Measurements from ENCODE around the gene POLE3. TPM values are rescaled to one million over a fixed set of nuclear protein-coding genes. Genes with fewer than 3 reads are reported as not detected.
"Not testable (repeated sequence)": the region's sequence is repeated elsewhere in the genome, so short reads cannot be mapped to it uniquely, and the experiment has no call there.

POLE3 gene, protein sequence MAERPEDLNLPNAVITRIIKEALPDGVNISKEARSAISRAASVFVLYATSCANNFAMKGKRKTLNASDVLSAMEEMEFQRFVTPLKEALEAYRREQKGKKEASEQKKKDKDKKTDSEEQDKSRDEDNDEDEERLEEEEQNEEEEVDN
- total RNA-seq, result 34.8 TPM
- polyA plus RNA-seq, result 50.4 TPM

DNA sequence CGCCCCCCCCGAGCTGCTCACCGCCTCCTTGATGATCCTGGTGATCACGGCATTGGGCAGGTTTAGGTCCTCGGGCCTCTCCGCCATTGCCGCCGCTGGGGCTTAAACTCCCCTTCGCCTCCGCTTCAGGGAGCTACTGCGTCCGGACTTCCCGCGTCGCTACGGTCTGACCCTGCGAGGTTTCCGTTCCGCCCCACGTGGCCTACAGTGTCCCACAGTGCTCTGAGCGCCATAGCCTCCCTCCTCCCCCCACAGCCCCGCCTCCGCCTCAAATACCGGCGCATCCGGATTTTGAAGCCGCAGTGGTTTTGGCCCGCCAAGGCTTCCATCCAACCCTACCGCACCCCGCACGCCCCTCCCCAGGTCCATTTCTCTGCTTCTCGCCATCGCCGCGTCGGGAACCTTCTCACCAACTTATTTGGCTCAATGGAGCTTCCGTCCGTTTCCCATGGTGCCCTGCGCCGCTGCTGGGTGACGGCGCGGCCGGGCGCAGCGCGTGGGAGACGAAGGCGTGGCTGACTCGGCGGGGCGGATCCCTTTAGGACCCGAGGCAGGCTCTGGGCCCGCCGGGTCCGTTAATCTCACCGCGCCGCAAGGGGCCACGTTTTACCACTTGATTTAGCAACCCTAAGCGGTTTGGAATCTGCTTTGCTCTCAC is at the start of gene POLE3, which contains the start of gene C9orf43:
POLE3 (minus strand) TSS at position 469 of the 658 bp plus-strand sequence; CDS start at position 87, 382 bp downstream.
C9orf43 (plus strand) TSS at position 541 of the 658 bp plus-strand sequence. CDS start 2,747 bp downstream, outside the sequence.
- Histone ChIP-seq H3K4me1 (ENCODE audit: insufficient read depth) (no peaks in the 10 kb centered on the region), H3K36me3 (ENCODE audit: insufficient read depth) (no peaks in the 10 kb centered on the region), H3K27ac (ENCODE audit: low read depth) (peak within 1 kb of the TSS; percentile 95), H3K4me3 (ENCODE audit: low read depth, low read length) (peak within 1 kb of the TSS; percentile 79)
- under 1% methylated on average over 61 of the region's 61 CpGs for WGBS
- peak; percentile 89 for DNase-seq (ENCODE audit: extremely low spot score)

DNA sequence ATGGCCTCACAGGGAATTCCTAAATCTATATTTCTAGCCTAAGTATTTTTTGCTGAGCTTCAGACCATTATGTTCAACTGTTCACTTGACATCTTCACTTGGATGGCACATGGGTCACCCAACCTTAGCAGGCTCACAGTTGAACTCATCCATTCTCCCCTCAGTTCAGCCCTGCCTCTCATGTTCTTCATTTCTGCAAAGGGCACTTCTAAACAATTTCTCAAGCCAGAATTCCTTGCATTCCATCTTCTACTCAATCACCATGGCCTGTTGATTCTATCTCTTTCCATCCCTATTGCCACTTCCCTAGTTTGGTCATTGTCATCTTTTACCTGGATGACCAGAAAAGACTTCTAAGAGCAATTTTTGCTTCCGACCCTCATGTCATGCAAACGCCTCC is 45.8 kb upstream of the POLE3 start:
- Histone ChIP-seq H3K4me3 (ENCODE audit: low read depth, low read length) (no peak overlapping the region), H3K36me3 (ENCODE audit: insufficient read depth) (no peaks in the 10 kb centered on the region), H3K4me1 (ENCODE audit: insufficient read depth) (no peaks in the 10 kb centered on the region), H3K27ac (ENCODE audit: low read depth) (no peak overlapping the region)
- WGBS, result 95% methylated on average over 2 of the region's 2 CpGs
- no peak for DNase-seq (ENCODE audit: extremely low spot score)

DNA sequence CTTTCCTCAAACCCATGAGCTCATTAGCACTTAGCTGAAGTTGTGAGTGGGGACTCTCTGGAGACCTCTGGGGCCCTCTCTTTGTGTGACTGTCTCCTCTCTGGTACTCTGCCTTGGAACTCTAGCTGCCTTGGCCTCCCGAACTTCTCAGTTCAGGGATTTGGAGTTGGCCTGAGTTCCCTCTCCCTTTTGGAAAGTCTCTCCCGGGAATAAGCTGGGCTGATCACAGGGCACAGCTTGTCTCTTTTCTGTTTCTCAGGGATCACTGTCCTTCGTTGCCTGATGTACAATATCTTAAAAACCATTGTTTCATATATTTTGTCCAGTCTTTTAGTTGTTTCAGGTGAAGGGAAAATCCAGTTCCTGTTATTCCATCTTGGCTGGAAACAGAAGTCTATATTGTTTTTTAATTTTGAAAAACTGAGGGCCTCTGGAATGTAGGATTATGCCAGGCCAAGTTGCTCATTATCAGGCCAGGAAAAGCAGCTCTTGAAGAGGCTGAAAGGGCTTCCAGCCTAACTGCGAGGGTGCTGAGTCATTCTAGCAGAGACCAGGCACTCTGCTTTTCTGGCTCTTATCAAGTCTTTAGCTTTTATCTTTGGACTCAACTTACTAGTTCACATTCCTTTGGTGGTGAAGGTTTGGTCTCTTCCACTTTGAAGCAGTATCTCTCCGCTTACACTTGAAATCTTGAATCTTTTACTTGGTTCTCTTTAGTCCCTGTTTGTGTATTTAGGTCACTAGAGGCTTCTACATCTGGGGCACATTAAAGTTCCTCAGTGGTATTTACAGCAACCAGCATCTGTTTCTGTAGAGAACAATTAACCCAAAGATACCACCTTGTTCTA is 44.7 kb upstream of the POLE3 start:
- Histone ChIP-seq H3K36me3 (ENCODE audit: insufficient read depth) (no peaks in the 10 kb centered on the region), H3K4me1 (ENCODE audit: insufficient read depth) (no peaks in the 10 kb centered on the region), H3K4me3 (ENCODE audit: low read depth, low read length) (no peak overlapping the region), H3K27ac (ENCODE audit: low read depth) (peak overlapping the region; percentile 83)
- DNase-seq (ENCODE audit: extremely low spot score), result no peak
- 18% methylated on average over 5 of the region's 5 CpGs for WGBS

DNA sequence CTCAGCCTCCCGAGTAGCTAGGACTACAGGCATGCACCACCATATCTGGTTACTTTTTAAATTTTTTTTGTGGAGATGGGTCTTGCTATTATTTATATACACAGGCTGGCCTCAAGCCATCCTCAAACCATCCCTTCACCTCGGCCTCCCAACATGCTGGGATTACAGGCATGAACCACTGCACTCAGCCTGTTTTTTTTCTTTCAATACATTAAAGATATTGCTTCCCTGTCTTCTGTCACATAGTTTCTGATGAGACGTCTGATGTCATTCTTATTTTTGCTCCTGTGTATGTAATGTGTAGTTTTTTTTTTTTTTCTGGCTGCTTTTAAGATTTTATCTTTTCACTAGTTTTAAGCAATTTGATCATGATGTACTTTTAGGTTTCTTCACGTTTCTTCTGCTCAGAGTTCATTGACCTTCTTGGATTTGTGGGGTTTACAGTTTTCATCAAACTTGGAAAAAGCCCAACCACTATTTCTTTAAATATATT is 41.7 kb upstream of the POLE3 start:
- H3K4me1 ChIP-seq (ENCODE audit: insufficient read depth), result no peaks in the 10 kb centered on the region
- no peak for DNase-seq (ENCODE audit: extremely low spot score)
- WGBS, result 59% methylated on average over 4 of the region's 4 CpGs
- no peak overlapping the region for H3K27ac ChIP-seq (ENCODE audit: low read depth)
- H3K4me3 ChIP-seq (ENCODE audit: low read depth, low read length), result no peak overlapping the region
- no peaks in the 10 kb centered on the region for H3K36me3 ChIP-seq (ENCODE audit: insufficient read depth)

DNA sequence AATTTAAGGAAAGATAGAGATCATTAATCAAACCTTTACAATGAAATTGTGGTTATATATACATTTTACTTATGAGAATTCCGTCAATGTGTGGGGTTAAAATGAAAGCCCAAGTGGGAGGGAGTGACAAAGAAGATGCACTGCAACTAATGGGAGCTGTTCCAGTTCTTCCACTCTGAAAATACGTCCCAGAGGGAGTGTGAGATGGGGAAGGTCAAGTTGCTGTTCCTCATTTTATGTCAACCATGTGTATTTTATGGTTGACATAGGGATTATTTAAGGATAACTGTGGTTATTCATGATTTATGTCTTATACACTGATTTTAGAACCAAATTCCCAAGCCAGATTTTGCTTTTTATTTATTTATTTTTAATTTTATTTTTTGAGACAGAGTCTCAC is 38.9 kb upstream of the POLE3 start:
- H3K4me1 ChIP-seq (ENCODE audit: insufficient read depth), result no peaks in the 10 kb centered on the region

DNA sequence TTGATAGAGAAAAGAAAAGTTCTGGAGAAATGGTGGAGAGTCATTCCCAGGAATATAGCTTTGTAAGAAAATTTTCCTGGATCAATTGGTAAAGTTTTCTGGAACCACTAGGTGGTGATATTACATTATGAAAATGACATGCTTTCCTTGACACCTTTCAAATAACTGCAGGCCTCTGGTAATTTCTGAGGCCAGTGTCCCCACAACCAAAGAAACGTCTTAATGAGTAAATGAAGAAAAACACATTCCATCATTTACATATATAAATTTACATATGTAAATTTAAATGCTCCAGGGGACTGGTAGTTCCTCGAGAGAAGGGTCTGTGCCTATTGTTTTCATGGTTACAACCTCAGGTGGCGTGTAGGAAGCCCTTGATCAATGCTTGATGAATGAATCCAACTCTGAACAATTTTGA is 35.9 kb upstream of the POLE3 start:
- WGBS, result 63% methylated on average over 3 of the region's 3 CpGs
- Histone ChIP-seq H3K4me1 (ENCODE audit: insufficient read depth) (no peaks in the 10 kb centered on the region), H3K4me3 (ENCODE audit: low read depth, low read length) (no peak overlapping the region), H3K36me3 (ENCODE audit: insufficient read depth) (no peaks in the 10 kb centered on the region), H3K27ac (ENCODE audit: low read depth) (no peak overlapping the region)
- DNase-seq (ENCODE audit: extremely low spot score), result no peak

More for the DNA sequence above, 38.9 kb upstream of the POLE3 start:
- H3K27ac ChIP-seq (ENCODE audit: low read depth), result no peak overlapping the region
- no peak overlapping the region for H3K4me3 ChIP-seq (ENCODE audit: low read depth, low read length)
- no peak for DNase-seq (ENCODE audit: extremely low spot score)
- H3K36me3 ChIP-seq (ENCODE audit: insufficient read depth), result no peaks in the 10 kb centered on the region
- WGBS, result 38% methylated on average over 2 of the region's 2 CpGs

DNA sequence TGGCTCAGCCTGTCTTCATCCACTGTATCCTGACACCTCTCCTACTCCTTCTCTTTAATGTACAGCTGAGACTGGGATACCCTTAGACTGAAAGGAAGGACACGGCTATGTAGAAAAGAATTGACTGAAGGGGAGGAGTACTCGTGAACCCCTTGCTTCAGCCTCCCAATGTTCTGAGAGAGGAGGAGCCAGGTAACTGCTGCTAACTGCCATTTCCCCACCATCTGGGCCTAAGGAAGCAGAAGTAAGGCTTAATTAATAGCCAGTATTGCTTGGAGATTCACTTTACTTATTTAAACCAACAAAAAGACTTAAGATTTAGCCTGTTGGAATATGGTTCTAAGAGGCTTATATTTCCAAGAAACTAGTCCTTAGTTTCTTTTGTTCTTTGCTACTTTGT is 34.3 kb upstream of the POLE3 start:
- DNase-seq (ENCODE audit: extremely low spot score), result no peak
- Histone ChIP-seq H3K27ac (ENCODE audit: low read depth) (no peak overlapping the region), H3K4me3 (ENCODE audit: low read depth, low read length) (no peak overlapping the region), H3K4me1 (ENCODE audit: insufficient read depth) (no peaks in the 10 kb centered on the region), H3K36me3 (ENCODE audit: insufficient read depth) (no peaks in the 10 kb centered on the region)
- WGBS, result 89% methylated on average over 2 of the region's 2 CpGs

DNA sequence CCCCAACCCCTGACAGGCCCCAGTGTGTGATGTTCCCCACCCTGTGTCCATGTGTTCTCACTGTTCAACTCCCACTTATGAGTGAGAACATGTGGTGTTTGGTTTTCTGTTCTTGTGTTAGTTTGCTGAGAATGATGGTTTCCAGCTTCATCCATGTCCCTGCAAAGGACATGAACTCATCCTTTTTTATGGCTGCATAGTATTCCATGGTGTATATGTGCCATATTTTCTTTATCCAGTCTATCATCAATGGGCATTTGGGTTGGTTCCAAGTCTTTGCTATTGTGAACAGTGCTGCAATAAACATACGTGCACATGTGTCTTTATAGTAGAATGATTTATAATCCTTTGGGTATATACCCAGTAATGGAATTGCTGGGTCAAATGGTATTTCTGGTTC is 27.2 kb upstream of the POLE3 start:
- not testable (repeated sequence) for DNase-seq (ENCODE audit: extremely low spot score); H3K36me3 ChIP-seq (ENCODE audit: insufficient read depth); H3K4me1 ChIP-seq (ENCODE audit: insufficient read depth); H3K4me3 ChIP-seq (ENCODE audit: low read depth, low read length); H3K27ac ChIP-seq (ENCODE audit: low read depth)
- 83% methylated on average over 1 of the region's 1 CpG for WGBS

DNA sequence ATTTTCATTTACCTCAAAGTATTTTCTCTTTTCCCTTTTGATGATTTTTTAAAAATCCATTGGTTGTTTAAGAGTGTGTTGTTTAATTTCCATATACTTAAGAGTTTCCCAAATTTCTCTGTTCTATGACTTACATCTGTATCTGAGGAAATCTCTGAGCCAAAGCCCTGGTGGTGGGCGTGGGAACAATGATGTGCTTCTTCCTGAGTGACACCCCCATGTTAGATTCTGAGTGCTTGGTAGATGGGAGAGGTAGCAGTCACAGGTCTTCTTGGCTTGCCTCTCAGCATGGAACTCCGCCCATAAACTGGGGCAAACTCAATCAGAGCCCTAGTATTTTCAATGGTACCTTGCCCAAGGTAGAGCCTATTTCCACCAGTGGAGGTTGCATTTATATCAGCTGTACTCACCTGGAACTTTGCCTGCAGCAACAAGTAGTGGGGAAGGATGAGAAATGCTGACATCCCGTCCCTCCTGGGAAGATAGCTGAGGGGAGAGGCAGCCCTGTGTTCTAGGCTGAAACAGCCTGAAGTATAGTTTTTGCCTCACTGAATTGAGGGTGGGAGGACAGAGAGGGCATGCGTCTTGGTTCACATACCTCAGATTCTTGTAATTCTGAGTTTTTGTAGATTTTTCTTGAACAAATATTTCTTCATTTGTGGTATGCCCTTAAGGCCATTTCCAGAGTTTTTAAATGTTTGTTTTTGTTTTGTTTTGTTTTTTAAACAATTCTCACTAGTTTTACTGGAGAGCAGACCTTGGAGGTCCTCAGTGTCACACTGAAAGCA is 26.4 kb upstream of the POLE3 start:
- DNase-seq (ENCODE audit: extremely low spot score), result no peak
- Histone ChIP-seq H3K4me3 (ENCODE audit: low read depth, low read length) (no peak overlapping the region), H3K36me3 (ENCODE audit: insufficient read depth) (no peaks in the 10 kb centered on the region), H3K4me1 (ENCODE audit: insufficient read depth) (no peaks in the 10 kb centered on the region), H3K27ac (ENCODE audit: low read depth) (no peak overlapping the region)
- 66% methylated on average over 4 of the region's 4 CpGs for WGBS

DNA sequence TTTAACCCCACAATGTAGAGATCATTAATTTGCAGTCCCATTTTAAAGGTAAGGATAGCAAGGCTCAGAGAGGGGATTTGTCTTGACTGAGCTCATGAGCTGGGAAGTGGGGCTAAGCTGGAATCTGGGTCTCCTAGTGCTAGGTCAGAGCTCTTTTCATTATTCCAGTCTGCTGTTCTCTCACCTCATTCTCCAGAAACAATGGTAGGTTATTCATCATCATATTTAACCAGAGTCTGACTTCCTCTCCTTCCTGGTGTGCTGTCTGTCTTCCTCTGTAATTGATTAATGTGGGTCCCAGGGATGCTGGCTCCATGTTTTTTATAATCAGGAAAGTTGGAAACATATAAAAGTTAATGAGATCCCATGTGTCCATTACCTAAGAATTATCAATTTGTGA is 20.7 kb upstream of the POLE3 start:
- no peaks in the 10 kb centered on the region for H3K36me3 ChIP-seq (ENCODE audit: insufficient read depth)
- no peak overlapping the region for H3K4me3 ChIP-seq (ENCODE audit: low read depth, low read length)
- H3K27ac ChIP-seq (ENCODE audit: low read depth), result no peak overlapping the region
- no peak for DNase-seq (ENCODE audit: extremely low spot score)
- H3K4me1 ChIP-seq (ENCODE audit: insufficient read depth), result no peaks in the 10 kb centered on the region

DNA sequence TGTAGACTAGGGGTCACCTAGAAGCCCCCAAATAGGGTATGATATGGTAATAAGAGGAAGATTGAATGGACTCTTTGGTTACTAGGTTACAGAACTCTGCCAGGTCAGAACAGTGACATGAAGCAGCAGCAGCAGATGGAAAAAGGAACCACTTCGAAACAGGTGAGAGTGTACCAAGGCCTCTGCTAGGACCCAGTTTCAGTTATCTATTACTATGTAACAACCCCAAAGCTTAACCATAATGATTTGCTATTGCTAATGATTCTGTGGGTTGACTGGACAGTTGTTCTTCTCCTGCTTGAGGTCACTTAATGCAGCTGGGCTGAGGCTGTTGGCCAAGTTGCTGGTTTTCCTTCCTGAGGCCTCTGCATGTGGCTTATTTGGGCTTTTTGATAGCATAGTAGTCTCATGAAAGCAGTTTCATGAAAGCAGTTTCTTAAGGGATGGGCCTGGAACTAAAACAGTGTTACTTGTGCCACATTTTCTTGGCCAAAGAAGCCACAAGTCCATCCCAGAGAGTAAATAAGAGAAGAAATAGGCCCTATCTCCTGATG is 17.7 kb upstream of the POLE3 start:
- Histone ChIP-seq H3K27ac (ENCODE audit: low read depth) (no peak overlapping the region), H3K4me1 (ENCODE audit: insufficient read depth) (no peaks in the 10 kb centered on the region), H3K36me3 (ENCODE audit: insufficient read depth) (no peaks in the 10 kb centered on the region), H3K4me3 (ENCODE audit: low read depth, low read length) (no peak overlapping the region)
- whole genome bisulfite sequencing, result 80% methylated on average over 1 of the region's 1 CpG
- DNase-seq (ENCODE audit: extremely low spot score), result no peak

DNA sequence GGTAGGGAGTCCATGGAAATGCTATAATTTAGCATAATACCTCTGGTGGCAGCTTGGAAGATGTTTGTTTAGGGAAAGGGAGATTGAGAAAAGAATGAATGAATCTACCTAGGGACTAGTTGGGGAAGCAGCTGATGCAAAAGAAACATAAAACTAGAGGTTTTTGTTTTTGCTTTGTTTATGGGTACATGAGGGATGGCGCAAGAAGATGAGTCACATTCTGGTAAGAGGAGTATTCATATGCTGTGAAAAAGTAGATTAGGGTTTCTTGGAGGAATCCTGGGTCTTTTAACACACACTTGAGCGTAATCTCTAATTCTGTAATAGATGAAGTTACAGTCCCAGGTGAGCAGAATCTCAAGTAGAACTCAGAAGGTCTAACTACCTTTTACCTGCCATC is 17.2 kb upstream of the POLE3 start:
- WGBS, result 95% methylated on average over 2 of the region's 2 CpGs
- Histone ChIP-seq H3K27ac (ENCODE audit: low read depth) (no peak overlapping the region), H3K36me3 (ENCODE audit: insufficient read depth) (no peaks in the 10 kb centered on the region)

DNA sequence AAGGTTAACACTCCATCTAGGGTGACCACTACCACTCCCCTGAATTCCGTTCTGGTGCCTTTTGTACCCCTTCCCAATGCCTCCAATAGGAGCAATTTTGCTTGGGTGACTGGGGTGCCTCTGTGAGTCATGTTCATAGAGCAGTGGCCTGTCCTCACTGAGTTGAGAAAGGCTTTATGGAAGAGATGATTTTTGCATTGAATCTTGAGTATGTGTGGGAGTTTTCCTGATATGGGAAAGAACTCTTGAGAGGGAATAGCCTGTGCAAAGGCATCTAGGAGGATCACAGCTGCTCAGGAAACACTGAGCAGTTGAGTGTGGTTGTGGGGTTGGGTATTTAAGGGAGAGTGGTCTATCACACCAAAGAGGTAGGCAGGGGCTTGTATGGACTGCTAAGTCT is 16.2 kb upstream of the POLE3 start:
- DNase-seq (ENCODE audit: extremely low spot score), result no peak
- 80% methylated on average over 1 of the region's 1 CpG for WGBS
- Histone ChIP-seq H3K4me3 (ENCODE audit: low read depth, low read length) (no peak overlapping the region), H3K27ac (ENCODE audit: low read depth) (no peak overlapping the region), H3K36me3 (ENCODE audit: insufficient read depth) (no peaks in the 10 kb centered on the region), H3K4me1 (ENCODE audit: insufficient read depth) (no peaks in the 10 kb centered on the region)

More for the DNA sequence above, 17.2 kb upstream of the POLE3 start:
- H3K4me3 ChIP-seq (ENCODE audit: low read depth, low read length), result no peak overlapping the region
- no peak for DNase-seq (ENCODE audit: extremely low spot score)
- H3K4me1 ChIP-seq (ENCODE audit: insufficient read depth), result no peaks in the 10 kb centered on the region

Measured in urinary bladder (tissue), 4 donors.